H9 (cell line): ENCODE data around the gene RNF128. TPM values are rescaled to one million over a fixed set of nuclear protein-coding genes. Genes with fewer than 3 reads are reported as not detected.

Experiments used
- DNase-seq: peaks from one replicate; pipeline ENCODE4 v3.0.0-alpha.2; 2017
- H2AFZ ChIP-seq: one replicate; pipeline ENCODE4 v1.6.1; 2013; ENCODE audit warnings: mild to moderate bottlenecking, low read length, control low read depth, moderate library complexity
- H2AK5ac ChIP-seq: 2 replicates; pipeline ENCODE4 v1.6.1; 2013; ENCODE audit warnings: low read length, control low read depth, mixed read lengths; ENCODE audit not compliant: insufficient read length
- H2BK120ac ChIP-seq: one replicate; pipeline ENCODE4 v1.6.1; 2013; ENCODE audit warnings: low read depth, mild to moderate bottlenecking, low read length, control low read depth, inconsistent platforms; ENCODE audit not compliant: poor library complexity, severe bottlenecking
- H2BK12ac ChIP-seq: 2 replicates; pipeline ENCODE4 v1.6.1; 2013; ENCODE audit warnings: low read length, control low read depth, mixed read lengths, low read depth; ENCODE audit not compliant: insufficient read length
- H2BK15ac ChIP-seq: 2 replicates; pipeline ENCODE4 v1.6.1; 2013; ENCODE audit warnings: low read depth, low read length, control low read depth
- H2BK20ac ChIP-seq: one replicate; pipeline ENCODE4 v1.6.1; 2013; ENCODE audit warnings: low read depth, mild to moderate bottlenecking, low read length, control low read depth, inconsistent platforms; ENCODE audit not compliant: poor library complexity, severe bottlenecking
- H2BK5ac ChIP-seq: 2 replicates; pipeline ENCODE4 v1.6.1; 2013; ENCODE audit warnings: low read length, control low read depth, mixed read lengths; ENCODE audit not compliant: insufficient read length
- H3K14ac ChIP-seq: 2 replicates; pipeline ENCODE4 v1.6.1; 2013; ENCODE audit warnings: low read length, control low read depth; ENCODE audit not compliant: insufficient read depth
- H3K18ac ChIP-seq: 2 replicates; pipeline ENCODE4 v1.6.1; 2013; ENCODE audit warnings: low read depth, mild to moderate bottlenecking, mixed read lengths, low read length, control low read depth; ENCODE audit not compliant: insufficient read length
- H3K23ac ChIP-seq: 2 replicates; pipeline ENCODE4 v1.6.1; 2013; ENCODE audit warnings: low read length, control low read depth, mixed read lengths, low read depth; ENCODE audit not compliant: insufficient read length
- H3K23me2 ChIP-seq: 2 replicates; pipeline ENCODE4 v1.6.1; 2013; ENCODE audit warnings: low read depth, mild to moderate bottlenecking, mixed read lengths, low read length, control low read depth; ENCODE audit not compliant: insufficient read length, poor library complexity, severe bottlenecking
- H3K27ac ChIP-seq: 2 replicates; pipeline ENCODE4 v1.5.1; 2013; ENCODE audit warnings: low read length, control low read depth, mixed read lengths, low read depth; ENCODE audit not compliant: insufficient read length
- H3K27me3 ChIP-seq: 2 replicates; pipeline ENCODE4 v1.6.1; 2013; ENCODE audit warnings: low read length, control low read depth, inconsistent platforms; ENCODE audit not compliant: insufficient read depth
- H3K4ac ChIP-seq: 2 replicates; pipeline ENCODE4 v1.6.1; 2013; ENCODE audit warnings: low read depth, mild to moderate bottlenecking, control low read depth, inconsistent platforms, low read length, moderate library complexity
- H3K4me1 ChIP-seq: 2 replicates; pipeline ENCODE4 v1.6.1; 2013; ENCODE audit warnings: low read length, control low read depth, inconsistent platforms; ENCODE audit not compliant: insufficient read depth
- H3K4me2 ChIP-seq: 2 replicates; pipeline ENCODE4 v1.6.1; 2013; ENCODE audit warnings: low read length, control low read depth, mixed read lengths; ENCODE audit not compliant: insufficient read length, insufficient read depth
- H3K56ac ChIP-seq: 2 replicates; pipeline ENCODE4 v1.6.1; 2013; ENCODE audit warnings: low read depth, mild to moderate bottlenecking, mixed read lengths, low read length, control low read depth; ENCODE audit not compliant: insufficient read length
- H3K79me1 ChIP-seq: 2 replicates; pipeline ENCODE4 v1.6.1; 2013; ENCODE audit warnings: low read depth, mild to moderate bottlenecking, moderate library complexity, low read length, control low read depth, inconsistent platforms; ENCODE audit not compliant: insufficient read depth, poor library complexity, severe bottlenecking
- H3K79me2 ChIP-seq: 2 replicates; pipeline ENCODE4 v1.6.1; 2013; ENCODE audit warnings: low read length, control low read depth, inconsistent platforms; ENCODE audit not compliant: insufficient read depth
- H3K9ac ChIP-seq: 2 replicates; pipeline ENCODE4 v1.6.1; 2013; ENCODE audit warnings: low read length, control low read depth, mixed read lengths; ENCODE audit not compliant: insufficient read length; ENCODE audit errors: extremely low read depth
- H3K9me3 ChIP-seq: one replicate; pipeline ENCODE4 v1.6.1; 2013; ENCODE audit warnings: low read depth, low read length, inconsistent platforms; ENCODE audit not compliant: control insufficient read depth
- H3T11ph ChIP-seq: one replicate; pipeline ENCODE4 v1.6.1; 2013; ENCODE audit warnings: mild to moderate bottlenecking, low read length, control low read depth, inconsistent platforms
- H4K20me1 ChIP-seq: one replicate; pipeline ENCODE4 v1.6.1; 2013; ENCODE audit not compliant: control insufficient read depth, insufficient read length, insufficient read depth
- H4K5ac ChIP-seq: 2 replicates; pipeline ENCODE4 v1.6.1; 2013; ENCODE audit warnings: low read depth, mild to moderate bottlenecking, mixed read lengths, low read length, control low read depth; ENCODE audit not compliant: insufficient read length
- H4K8ac ChIP-seq: replicated peaks from 2 replicates; pipeline ENCODE4 v1.6.1; 2013; ENCODE audit warnings: low read length, control low read depth, mixed read lengths, low read depth; ENCODE audit not compliant: insufficient read length
- H4K91ac ChIP-seq: 2 replicates; pipeline ENCODE4 v1.6.1; 2013; ENCODE audit warnings: low read depth, mild to moderate bottlenecking, moderate library complexity, mixed read lengths, low read length, control low read depth; ENCODE audit not compliant: insufficient read length
- H3K27ac Mint-ChIP-seq, 3 experiments: 2 replicates in 2 of 3; 3 replicates in 1 of 3; pipeline ENCODE4 v1.8.0; 2020 to 2021; ENCODE audit warnings: mixed read lengths in 3 of 3, mild to moderate bottlenecking in 1 of 3, moderate library complexity in 1 of 3
- H3K27me3 Mint-ChIP-seq: 2 replicates; pipeline ENCODE4 v1.8.0; 2021; ENCODE audit warnings: low read depth, mild to moderate bottlenecking, moderate library complexity, mixed read lengths
- H3K36me3 Mint-ChIP-seq, 3 experiments: 2 replicates in 2 of 3; 3 replicates in 1 of 3; pipeline ENCODE4 v1.8.0; 2020 to 2021; ENCODE audit warnings: low read depth in 3 of 3, mixed read lengths in 3 of 3; ENCODE audit not compliant: insufficient read depth in 1 of 3
- H3K4me1 Mint-ChIP-seq, 2 experiments: 2 replicates each; pipeline ENCODE4 v1.8.0; 2020; ENCODE audit warnings: mixed read lengths in 2 of 2
- H3K4me3 Mint-ChIP-seq, 2 experiments: 2 replicates in 1 of 2; 3 replicates in 1 of 2; pipeline ENCODE4 v1.8.0; 2020 to 2021; ENCODE audit warnings: mild to moderate bottlenecking in 2 of 2, mixed read lengths in 2 of 2, moderate library complexity in 1 of 2
- H3K9me3 Mint-ChIP-seq, 2 experiments: 2 replicates in 1 of 2; 3 replicates in 1 of 2; pipeline ENCODE4 v1.8.0; 2020; ENCODE audit warnings: mild to moderate bottlenecking in 2 of 2, mixed read lengths in 2 of 2, moderate library complexity in 1 of 2
- CTCF ChIP-seq: fragments of 200-600 bp; sonication (generic); conservative IDR thresholded peaks from 3 replicates; pipeline ENCODE4 v1.8.0; 2021; ENCODE audit warnings: antibody characterized with exemption, mild to moderate bottlenecking
- WGBS: extraction: QIAGEN DNeasy Blood & Tissue Kit; methylation state at CpG from one replicate; pipeline ENCODE4 v1.1.7; 2013; ENCODE audit warnings: missing lambda C conversion rate, low lambda C conversion rate, mixed read lengths; ENCODE audit not compliant: insufficient read length; ENCODE audit errors: extremely low coverage; 5-methylcytosine and 5-hydroxymethylcytosine counted together
- total RNA-seq: library from RNA; stranded (reverse); gene quantifications from 2 replicates; pipeline ENCODE4 v1.2.1, GENCODE V29; 2021

The RNF128 gene
- total RNA-seq, 1 experiment from 2014 or later, result 0.13 TPM

DNA sequence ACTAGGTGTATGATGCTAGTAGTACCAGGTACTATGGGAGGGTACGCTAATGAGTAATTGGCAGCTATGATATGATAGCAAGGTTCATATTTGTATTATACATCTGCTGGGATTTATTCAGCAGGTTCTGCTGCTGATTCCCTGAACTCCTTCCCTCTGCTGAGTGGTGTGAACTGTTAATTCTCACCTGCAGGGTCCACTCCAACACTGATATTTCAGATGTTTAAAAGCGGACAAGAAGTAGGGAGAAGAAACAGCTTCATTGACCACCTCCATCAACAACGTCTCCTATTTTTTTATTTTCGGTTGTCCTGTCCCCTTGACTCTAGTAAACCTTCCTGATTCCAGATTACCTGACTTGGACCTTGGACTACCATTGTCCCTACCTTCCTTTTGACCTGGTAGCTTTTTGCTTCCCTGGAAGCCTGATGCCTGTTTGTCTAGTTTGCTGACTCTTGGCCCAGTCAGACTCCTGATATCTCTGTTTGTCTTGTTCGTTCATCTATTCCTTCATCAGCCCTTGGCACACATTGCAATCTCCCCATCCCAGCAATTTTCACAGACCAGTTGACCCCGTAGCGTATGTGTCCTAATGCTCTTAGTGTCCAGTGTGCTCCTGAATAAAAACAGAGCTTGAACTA lies 34.0 kb upstream of the RNF128 start:
- no peaks in the 10 kb centered on the region; a peak in 1 of 7 replicates for H3K36me3 Mint-ChIP-seq
- H3K56ac ChIP-seq, result no peak overlapping the region
- no peak overlapping the region for H2BK20ac ChIP-seq
- H2BK120ac ChIP-seq, result no peak overlapping the region
- H3K9me3 Mint-ChIP-seq, result peaks cover 0 to 48% of the 10 kb centered on the region in 2 experiments; a peak in 2 of 5 replicates
- H3K4me3 Mint-ChIP-seq, result no peak overlapping the region
- H3K27me3 Mint-ChIP-seq, result no peaks in the 10 kb centered on the region
- H3K79me2 ChIP-seq, result no peaks in the 10 kb centered on the region
- H3K23me2 ChIP-seq, result no peaks in the 10 kb centered on the region
- H3K23ac ChIP-seq, result no peak overlapping the region
- H4K8ac ChIP-seq, result no peak overlapping the region
- no peak overlapping the region for H3K14ac ChIP-seq
- no peaks in the 10 kb centered on the region for H3K27me3 ChIP-seq
- H3K27ac ChIP-seq, result no peak overlapping the region
- no peak overlapping the region for H3T11ph ChIP-seq
- no peaks in the 10 kb centered on the region for H3K4me1 Mint-ChIP-seq
- no peak overlapping the region for H3K9ac ChIP-seq
- no peaks in the 10 kb centered on the region for H3K4me1 ChIP-seq
- no peak overlapping the region for H2BK12ac ChIP-seq
- no peak for DNase-seq
- H3K18ac ChIP-seq, result no peak overlapping the region
- H3K4me2 ChIP-seq, result no peak overlapping the region
- H3K27ac Mint-ChIP-seq, result no peak overlapping the region
- H2BK15ac ChIP-seq, result no peak overlapping the region
- no peaks in the 10 kb centered on the region for H3K9me3 ChIP-seq
- H3K79me1 ChIP-seq, result no peaks in the 10 kb centered on the region
- no CpG with 5 or more reads among the region's 7 CpGs for whole genome bisulfite sequencing
- H4K5ac ChIP-seq, result no peak overlapping the region
- no peaks in the 10 kb centered on the region for H4K20me1 ChIP-seq
- TF ChIP-seq CTCF, result no peak
- no peak overlapping the region for H2AK5ac ChIP-seq
- no peak overlapping the region for H4K91ac ChIP-seq
- no peak overlapping the region for H2BK5ac ChIP-seq
- no peak overlapping the region for H2AFZ ChIP-seq
- H3K4ac ChIP-seq, result no peak overlapping the region
